Kidney epithelial cell (primary cell): ENCODE results near the gene COA5. TPM values are rescaled to one million over a fixed set of nuclear protein-coding genes. Genes with fewer than 3 reads are reported as not detected.

ENCODE experiments used
- DNase-seq: peaks from one replicate; pipeline ENCODE4 v3.0.0-alpha.2; 2010; ENCODE audit warnings: low read depth
- H3K27me3 ChIP-seq: 2 replicates; pipeline ENCODE4 v1.6.0; 2011; ENCODE audit warnings: low read length; ENCODE audit not compliant: control insufficient read depth, insufficient read depth
- H3K36me3 ChIP-seq: 2 replicates; pipeline ENCODE4 v1.5.1; 2011; ENCODE audit warnings: low read length; ENCODE audit not compliant: control insufficient read depth, insufficient read depth
- H3K4me3 ChIP-seq: 2 replicates; pipeline ENCODE4 v1.5.1; 2011; ENCODE audit warnings: low read depth, mild to moderate bottlenecking, control low read depth, low read length
- total RNA-seq: library from RNA; depleted of rRNA; stranded (reverse); fragments of >200 nt; gene quantifications from 2 replicates; pipeline ENCODE4 v1.2.3, GENCODE V29; 2015
- TF ChIP-seq, protein P1 (sequence below): IDR thresholded peaks from 2 replicates; pipeline ENCODE4 v1.5.1; 2011; ENCODE audit warnings: mild to moderate bottlenecking, moderate library complexity, low read length, control low read depth, inconsistent platforms; ENCODE audit not compliant: insufficient read depth, poor library complexity, severe bottlenecking

The COA5 gene
- total RNA-seq, 1 donor from 2014 or later: 24.9 TPM

DNA sequence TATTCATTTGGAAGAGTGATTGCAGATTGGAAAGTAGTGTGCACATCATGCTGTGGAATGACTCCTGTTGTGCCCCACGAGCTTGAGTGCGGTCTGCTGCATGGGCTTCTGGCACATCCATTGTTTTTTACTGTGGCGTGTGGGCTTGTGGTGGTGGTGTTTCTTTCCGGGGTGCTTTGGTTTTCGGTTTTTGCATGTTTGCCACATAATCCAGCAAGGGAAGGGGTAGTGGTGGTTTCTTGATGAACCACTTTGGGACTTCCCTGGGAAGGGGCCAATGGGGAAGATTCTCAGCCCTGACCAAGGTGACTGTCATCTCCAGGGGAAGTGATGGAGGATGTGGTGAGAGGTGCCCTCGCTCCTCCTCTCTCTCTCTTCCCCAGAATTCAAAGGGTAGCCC is 57.0 kb downstream of the COA5 start:
- Histone ChIP-seq H3K4me3 (no peak overlapping the region), H3K27me3 (no peaks in the 10 kb centered on the region), H3K36me3 (no peaks in the 10 kb centered on the region)
- DNase-seq: no peak
- TF ChIP-seq, protein P1, sequence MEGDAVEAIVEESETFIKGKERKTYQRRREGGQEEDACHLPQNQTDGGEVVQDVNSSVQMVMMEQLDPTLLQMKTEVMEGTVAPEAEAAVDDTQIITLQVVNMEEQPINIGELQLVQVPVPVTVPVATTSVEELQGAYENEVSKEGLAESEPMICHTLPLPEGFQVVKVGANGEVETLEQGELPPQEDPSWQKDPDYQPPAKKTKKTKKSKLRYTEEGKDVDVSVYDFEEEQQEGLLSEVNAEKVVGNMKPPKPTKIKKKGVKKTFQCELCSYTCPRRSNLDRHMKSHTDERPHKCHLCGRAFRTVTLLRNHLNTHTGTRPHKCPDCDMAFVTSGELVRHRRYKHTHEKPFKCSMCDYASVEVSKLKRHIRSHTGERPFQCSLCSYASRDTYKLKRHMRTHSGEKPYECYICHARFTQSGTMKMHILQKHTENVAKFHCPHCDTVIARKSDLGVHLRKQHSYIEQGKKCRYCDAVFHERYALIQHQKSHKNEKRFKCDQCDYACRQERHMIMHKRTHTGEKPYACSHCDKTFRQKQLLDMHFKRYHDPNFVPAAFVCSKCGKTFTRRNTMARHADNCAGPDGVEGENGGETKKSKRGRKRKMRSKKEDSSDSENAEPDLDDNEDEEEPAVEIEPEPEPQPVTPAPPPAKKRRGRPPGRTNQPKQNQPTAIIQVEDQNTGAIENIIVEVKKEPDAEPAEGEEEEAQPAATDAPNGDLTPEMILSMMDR: no peak

GRCh38 chr2:98550165-98550564 is 58.1 kb downstream of the COA5 start:
- no peaks in the 10 kb centered on the region for H3K36me3 ChIP-seq
- no peak overlapping the region for H3K4me3 ChIP-seq
- no peaks in the 10 kb centered on the region for H3K27me3 ChIP-seq
- TF ChIP-seq, protein P1: no peak
- no peak for DNase-seq

Other genes starting within 250 kb of the COA5 start
- gene INPP4A, start 163.7 kb downstream of the COA5 start, total RNA-seq: 18.0 and 23.1 TPM in 2 replicates
- 45.9 and 57.1 TPM in 2 replicates for gene UNC50, start 77 bp upstream of the COA5 start, total RNA-seq
- gene MGAT4A, start 122.6 kb upstream of the COA5 start, total RNA-seq: 3.2 and 5.8 TPM in 2 replicates